Activated CD8-positive, alpha-beta T cell treated with anti-CD3 and anti-CD28 coated beads for 36 hours (primary cell): Measurements from ENCODE around the gene SIX5. TPM values are rescaled to one million over a fixed set of nuclear protein-coding genes. Genes with fewer than 3 reads are reported as not detected.

Source experiments
- ATAC-seq: fragments of 200-7000 bp; cut with Tn5 transposase; one replicate; pipeline ENCODE4 v1.10.0; 2021; ENCODE audit warnings: mild to moderate bottlenecking, moderate library complexity
- CTCF ChIA-PET: fragments of 350-600 bp; sonication (Branson Sonifier 250); formaldehyde crosslinking; loops from one replicate; lab custom pipeline; 2021; ENCODE audit warnings: antibody characterized with exemption; lab: Charles Lee
- POLR2A ChIA-PET: fragments of 350-600 bp; sonication (Branson Sonifier 250); formaldehyde crosslinking; loops from one replicate; lab custom pipeline; 2021; ENCODE audit warnings: antibody characterized with exemption; lab: Charles Lee
- DNase-seq: peaks from one replicate; pipeline ENCODE4 v3.0.0-alpha.2; 2020
- H3K27ac Mint-ChIP-seq: one replicate; pipeline ENCODE4 v1.8.0; 2021; ENCODE audit warnings: mild to moderate bottlenecking, mixed read lengths
- H3K27me3 Mint-ChIP-seq: one replicate; pipeline ENCODE4 v1.8.0; 2021; ENCODE audit warnings: mixed read lengths
- H3K36me3 Mint-ChIP-seq: one replicate; pipeline ENCODE4 v1.8.0; 2021; ENCODE audit warnings: low read depth, mixed read lengths
- H3K4me1 Mint-ChIP-seq: one replicate; pipeline ENCODE4 v1.8.0; 2021; ENCODE audit warnings: low read depth, mixed read lengths
- H3K4me3 Mint-ChIP-seq: one replicate; pipeline ENCODE4 v1.8.0; 2021; ENCODE audit warnings: mild to moderate bottlenecking, moderate library complexity, mixed read lengths
- H3K9me3 Mint-ChIP-seq: one replicate; pipeline ENCODE4 v1.8.0; 2021; ENCODE audit warnings: mixed read lengths
- intact Hi-C: fragments of 100-400 bp; cut with micrococcal nuclease; formaldehyde crosslinking; loops from one replicate; pipeline ENCODE4 v1.10.0; 2022
- total RNA-seq, 2 experiments: library from RNA; stranded (reverse); gene quantifications; one replicate each; pipeline ENCODE4 v1.2.3, GENCODE V29; 2021
- TF ChIP-seq, protein P1 (sequence below): fragments of 200-600 bp; IDR thresholded peaks from one replicate; pipeline ENCODE4 v1.8.0; 2022; ENCODE audit warnings: antibody characterized with exemption, mild to moderate bottlenecking

The SIX5 gene
- total RNA-seq, 2 experiments from 2014 or later, result 0.97 to 1.5 TPM

DNA sequence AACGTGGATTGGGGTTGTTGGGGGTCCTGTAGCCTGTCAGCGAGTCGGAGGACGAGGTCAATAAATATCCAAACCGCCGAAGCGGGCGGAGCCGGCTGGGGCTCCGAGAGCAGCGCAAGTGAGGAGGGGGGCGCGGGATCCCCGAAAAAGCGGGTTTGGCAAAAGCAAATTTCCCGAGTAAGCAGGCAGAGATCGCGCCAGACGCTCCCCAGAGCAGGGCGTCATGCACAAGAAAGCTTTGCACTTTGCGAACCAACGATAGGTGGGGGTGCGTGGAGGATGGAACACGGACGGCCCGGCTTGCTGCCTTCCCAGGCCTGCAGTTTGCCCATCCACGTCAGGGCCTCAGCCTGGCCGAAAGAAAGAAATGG, 754 bp upstream of the SIX5 start:
- Mint-ChIP-seq H3K9me3 (no peaks in the 10 kb centered on the region), H3K27me3 (peaks cover 19% of the 10 kb centered on the region), H3K27ac (no peak overlapping the region), H3K4me1 (peaks cover 12% of the 10 kb centered on the region), H3K4me3 (peak overlapping the region; percentile 80), H3K36me3 (no peaks in the 10 kb centered on the region)
- peak; percentile 37 for ATAC-seq
- CTCF ChIA-PET, result interaction anchor here (0.6 to 9.3 kb wide), 39 partner anchors 8 to 485 kb away, joined by 3 to 124 read pairs (median 5); partner anchors contain the start of genes CCDC61, DMPK, DMWD and FBXO46
- DNase-seq, result peak; percentile 70
- POLR2A ChIA-PET, result interaction anchor here (0.6 to 4.2 kb wide), 9 partner anchors 9 to 291 kb away, joined by 3 to 27 read pairs (median 3); partner anchors contain the start of gene DMWD
- TF ChIP-seq, protein P1, sequence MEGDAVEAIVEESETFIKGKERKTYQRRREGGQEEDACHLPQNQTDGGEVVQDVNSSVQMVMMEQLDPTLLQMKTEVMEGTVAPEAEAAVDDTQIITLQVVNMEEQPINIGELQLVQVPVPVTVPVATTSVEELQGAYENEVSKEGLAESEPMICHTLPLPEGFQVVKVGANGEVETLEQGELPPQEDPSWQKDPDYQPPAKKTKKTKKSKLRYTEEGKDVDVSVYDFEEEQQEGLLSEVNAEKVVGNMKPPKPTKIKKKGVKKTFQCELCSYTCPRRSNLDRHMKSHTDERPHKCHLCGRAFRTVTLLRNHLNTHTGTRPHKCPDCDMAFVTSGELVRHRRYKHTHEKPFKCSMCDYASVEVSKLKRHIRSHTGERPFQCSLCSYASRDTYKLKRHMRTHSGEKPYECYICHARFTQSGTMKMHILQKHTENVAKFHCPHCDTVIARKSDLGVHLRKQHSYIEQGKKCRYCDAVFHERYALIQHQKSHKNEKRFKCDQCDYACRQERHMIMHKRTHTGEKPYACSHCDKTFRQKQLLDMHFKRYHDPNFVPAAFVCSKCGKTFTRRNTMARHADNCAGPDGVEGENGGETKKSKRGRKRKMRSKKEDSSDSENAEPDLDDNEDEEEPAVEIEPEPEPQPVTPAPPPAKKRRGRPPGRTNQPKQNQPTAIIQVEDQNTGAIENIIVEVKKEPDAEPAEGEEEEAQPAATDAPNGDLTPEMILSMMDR, result no peak
- intact Hi-C loops, result loop anchor here (2.0 kb wide), 1 partner anchor 29 kb away; no protein-coding TSS in a partner anchor

DNA sequence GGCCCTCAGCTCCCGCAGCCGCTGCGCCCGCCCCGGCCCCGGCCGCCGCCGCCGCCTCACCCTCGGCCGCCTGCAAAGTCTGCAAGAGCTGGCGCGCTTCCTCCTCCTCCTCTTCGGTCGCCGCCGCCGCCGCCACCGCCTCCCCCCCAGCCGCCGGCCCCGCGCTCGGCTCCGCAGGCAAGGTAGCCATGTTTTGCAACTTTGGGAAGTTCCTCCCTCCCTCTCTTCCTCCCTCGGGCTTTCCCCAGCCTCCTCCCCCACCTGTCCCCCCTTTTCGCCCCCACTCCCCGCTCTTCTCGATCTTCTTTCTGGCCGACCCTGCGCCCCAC, 433 bp downstream of the SIX5 start:
- POLR2A ChIA-PET, result interaction anchor here (0.9 to 4.2 kb wide), 7 partner anchors 10 to 118 kb away, joined by 3 to 27 read pairs (median 7); partner anchors contain the start of genes DMWD, IRF2BP1 and SNRPD2
- Mint-ChIP-seq H3K27ac (peak overlapping the region; percentile 75), H3K36me3 (no peaks in the 10 kb centered on the region), H3K27me3 (peaks cover 21% of the 10 kb centered on the region), H3K4me1 (peaks cover 12% of the 10 kb centered on the region), H3K9me3 (no peaks in the 10 kb centered on the region), H3K4me3 (peak overlapping the region; percentile 80)
- ATAC-seq, result no peak
- TF ChIP-seq, protein P1, result no peak
- CTCF ChIA-PET, result interaction anchor here (1.1 to 9.3 kb wide), 19 partner anchors 9 to 156 kb away, joined by 3 to 124 read pairs (median 7); partner anchors contain the start of genes DMPK, DMWD, FBXO46 and MYPOP
- peak; percentile 49 for DNase-seq
- intact Hi-C loops, result no loop called here

DNA sequence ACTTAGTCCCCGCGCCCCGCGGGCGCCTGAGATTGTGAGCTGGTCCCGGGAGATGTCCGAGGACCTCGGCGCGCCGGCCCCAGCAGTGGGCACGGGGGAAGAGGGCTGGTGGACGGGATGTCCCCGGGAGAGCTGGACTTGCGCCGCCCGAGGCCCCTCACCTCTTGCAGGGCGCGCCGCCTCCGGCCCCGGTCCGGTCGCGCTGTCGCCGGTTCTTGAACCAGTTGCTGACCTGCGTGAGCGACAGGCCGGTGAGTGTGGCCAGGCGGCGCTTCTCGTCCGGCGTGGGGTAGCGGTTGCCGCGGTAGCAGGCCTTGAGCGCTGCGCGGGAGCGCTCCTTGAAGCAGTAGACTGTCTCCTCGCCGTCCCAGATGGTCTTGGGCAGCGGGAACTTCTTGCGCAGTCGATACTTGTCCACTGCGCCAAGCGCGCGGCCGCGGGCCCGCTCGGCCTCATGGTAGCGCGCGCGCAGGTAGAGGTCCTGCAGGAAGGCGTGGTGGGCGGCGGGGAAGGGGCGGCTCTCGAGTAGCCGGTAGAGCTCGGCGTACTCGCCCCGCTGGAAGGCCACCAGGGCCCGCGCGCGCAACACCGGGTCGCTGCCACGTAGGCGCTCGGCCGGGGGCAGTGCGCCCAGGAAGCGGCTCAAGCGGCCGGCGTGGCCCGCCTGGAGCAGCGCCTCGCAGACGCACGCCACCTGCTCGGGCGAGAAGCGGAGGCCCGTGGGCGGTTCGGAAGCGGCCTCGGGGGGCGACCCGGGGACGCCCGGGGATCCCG, 984 bp downstream of the SIX5 start:
- H3K4me3 Mint-ChIP-seq, result peak overlapping the region; percentile 65
- TF ChIP-seq, protein P1, result no peak
- no peak for ATAC-seq
- intact Hi-C loops, result no loop called here
- no peaks in the 10 kb centered on the region for H3K36me3 Mint-ChIP-seq
- DNase-seq, result peak; percentile 21
- H3K9me3 Mint-ChIP-seq, result no peaks in the 10 kb centered on the region
- peaks cover 22% of the 10 kb centered on the region for H3K27me3 Mint-ChIP-seq
- ChIA-PET POLR2A (interaction anchor here (0.6 to 4.2 kb wide), 10 partner anchors 11 to 125 kb away, joined by 3 to 27 read pairs (median 4); partner anchors contain the start of genes DMWD, IRF2BP1 and SNRPD2), CTCF (interaction anchor here (1.4 to 9.3 kb wide), 12 partner anchors 10 to 134 kb away, joined by 4 to 124 read pairs (median 13); partner anchors contain the start of genes DMPK, DMWD, MYPOP and QPCTL)
- no peak overlapping the region for H3K27ac Mint-ChIP-seq
- peaks cover 12% of the 10 kb centered on the region for H3K4me1 Mint-ChIP-seq

DNA sequence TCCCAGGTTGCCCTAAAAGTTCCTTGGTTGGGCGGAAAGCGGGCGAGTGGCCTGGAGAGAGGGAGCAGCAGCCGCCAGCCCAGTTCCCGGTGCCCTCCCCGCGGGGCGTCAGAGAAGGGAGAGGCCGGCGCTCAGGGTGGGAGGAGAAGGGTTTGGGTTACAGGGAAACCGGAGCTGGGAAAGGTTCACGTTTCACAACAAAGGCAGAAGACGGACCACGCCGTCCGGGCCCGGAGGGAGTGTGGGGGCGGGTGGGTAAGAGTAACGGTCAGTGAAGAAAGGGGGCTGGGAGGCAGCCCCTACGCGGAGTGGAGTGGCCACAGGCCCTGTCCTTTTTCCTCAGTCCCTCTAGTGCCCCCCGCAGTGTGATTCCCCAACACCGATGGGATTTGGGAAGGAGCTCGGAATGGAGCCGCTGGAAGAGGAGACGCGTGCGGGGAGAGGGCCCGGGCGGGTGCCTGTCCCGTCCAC, 1.6 kb downstream of the SIX5 start:
- intact Hi-C loops, result no loop called here
- H3K27ac Mint-ChIP-seq, result no peak overlapping the region
- no peak overlapping the region for H3K4me3 Mint-ChIP-seq
- H3K27me3 Mint-ChIP-seq, result peaks cover 22% of the 10 kb centered on the region
- no peaks in the 10 kb centered on the region for H3K9me3 Mint-ChIP-seq
- no peak for DNase-seq
- CTCF ChIA-PET, result interaction anchor here (1.0 to 5.1 kb wide), 4 partner anchors 9 to 49 kb away, joined by 4 to 52 read pairs (median 18); partner anchors contain the start of gene RSPH6A
- ATAC-seq, result no peak
- POLR2A ChIA-PET, result interaction anchor here (0.6 to 4.2 kb wide), 7 partner anchors 12 to 119 kb away, joined by 3 to 27 read pairs (median 7); partner anchors contain the start of genes DMWD, FBXO46 and IRF2BP1
- H3K4me1 Mint-ChIP-seq, result peaks cover 12% of the 10 kb centered on the region
- no peaks in the 10 kb centered on the region for H3K36me3 Mint-ChIP-seq
- TF ChIP-seq, protein P1, result no peak
